Stomach (tissue), 4 donors: ENCODE results near the gene SH3BP4.

ENCODE experiments used
- CTCF ChIP-seq, 7 experiments: fragments of 450-650 bp in 4 of 7; fragments of 200-600 bp in 3 of 7; sonication (generic) in 3 of 7; IDR thresholded peaks; one replicate each; pipeline ENCODE4 v1.5.1; 2016 to 2019; ENCODE audit warnings: antibody characterized with exemption in 7 of 7, control low read depth in 2 of 7, mild to moderate bottlenecking in 1 of 7
- POLR2A ChIP-seq, 4 donors: fragments of 450-650 bp; IDR thresholded peaks; one replicate each; pipeline ENCODE4 v1.6.1; 2016; ENCODE audit warnings: antibody characterized with exemption in 4 of 4, control low read depth in 2 of 4, mild to moderate bottlenecking in 1 of 4, moderate library complexity in 1 of 4

- TF ChIP-seq POLR2A (IDR thresholded peaks at IDR 0.05) (no peak), CTCF (IDR thresholded peaks at IDR 0.05) (no peak)
Measured at GRCh38 chr2:234952270-234953115, 676 bp downstream of the SH3BP4 start.
